HepG2 (cell line): Measurements from ENCODE around the gene SMCHD1. TPM values are rescaled to one million over a fixed set of nuclear protein-coding genes. Genes with fewer than 3 reads are reported as not detected.

Source experiments
- ARNT ChIP-seq: fragments of 450-650 bp; IDR thresholded peaks from 2 replicates; pipeline ENCODE4 v1.6.1; 2017
- ASH2L ChIP-seq: fragments of 300-600, 200-600 bp; sonication (generic); IDR thresholded peaks from 2 replicates; pipeline ENCODE4 v1.7.0; 2017; ENCODE audit warnings: low read depth, mild to moderate bottlenecking, moderate library complexity, mixed read lengths, low read length; ENCODE audit not compliant: insufficient read length
- E2F5 ChIP-seq: sonication (generic); formaldehyde crosslinking; conservative IDR thresholded peaks from 2 replicates; pipeline ENCODE4 v1.4.0; 2020; ENCODE audit warnings: missing genetic modification reagents
- HCFC1 ChIP-seq: fragments of 150-350 bp; IDR thresholded peaks from 2 replicates; pipeline ENCODE4 v1.6.1; 2014; ENCODE audit warnings: low read depth, low read length
- IRX3 ChIP-seq: sonication (generic); formaldehyde crosslinking; IDR thresholded peaks from 2 replicates; pipeline ENCODE4 v1.8.1; 2023; ENCODE audit warnings: mild to moderate bottlenecking, low read depth, missing genetic modification reagents, borderline replicate concordance
- ONECUT2 ChIP-seq: sonication (generic); formaldehyde crosslinking; IDR thresholded peaks from 2 replicates; pipeline ENCODE4 v1.4.0; 2020; ENCODE audit warnings: missing genetic modification reagents
- SALL2 ChIP-seq: sonication (generic); formaldehyde crosslinking; IDR thresholded peaks from 2 replicates; pipeline ENCODE4 v1.8.1; 2023; ENCODE audit warnings: mild to moderate bottlenecking, missing genetic modification reagents, inconsistent platforms
- SMARCE1 ChIP-seq: fragments of 450-650 bp; IDR thresholded peaks from 2 replicates; pipeline ENCODE4 v1.6.1; 2017; ENCODE audit warnings: borderline replicate concordance
- TBL1XR1 ChIP-seq: fragments of 150-350 bp; IDR thresholded peaks from 2 replicates; pipeline ENCODE4 v1.6.1; 2014; ENCODE audit warnings: borderline replicate concordance, low read length; ENCODE audit not compliant: partially characterized antibody
- ZFY ChIP-seq: sonication (generic); formaldehyde crosslinking; IDR thresholded peaks from 2 replicates; pipeline ENCODE4 v1.4.0; 2020; ENCODE audit warnings: missing genetic modification reagents
- ZNF160 ChIP-seq: sonication (generic); formaldehyde crosslinking; IDR thresholded peaks from 2 replicates; pipeline ENCODE4 v1.8.0; 2022; ENCODE audit warnings: mild to moderate bottlenecking, inconsistent platforms, missing genetic modification reagents
- ZNF407 ChIP-seq: sonication (generic); formaldehyde crosslinking; IDR thresholded peaks from one replicate; pipeline ENCODE4 v1.5.1; 2020; ENCODE audit warnings: mild to moderate bottlenecking, missing genetic modification reagents; ENCODE audit errors: not compliant biosample characterization
- ZNF577 ChIP-seq: sonication (generic); formaldehyde crosslinking; IDR thresholded peaks from 2 replicates; pipeline ENCODE4 v1.4.0; 2020; ENCODE audit warnings: mild to moderate bottlenecking, low read depth, missing genetic modification reagents, borderline replicate concordance
- ZNF589 ChIP-seq: sonication (generic); formaldehyde crosslinking; conservative IDR thresholded peaks from 2 replicates; pipeline ENCODE4 v1.8.0; 2022; ENCODE audit warnings: mild to moderate bottlenecking, moderate library complexity, missing genetic modification reagents
- polyA plus RNA-seq, 8 experiments: library from polyadenylated mRNA; depleted of rRNA in 3 of 8; stranded (reverse) in 7 of 8; unstranded in 1 of 8; fragments of >200 nt; fragmentation: Illumina TruSeq in 4 of 8; extraction: Trizol in 4 of 8; gene quantifications; 2 replicates each; pipeline versions ENCODE4 v1.2.1 to v1.2.3, GENCODE V29; 2011 to 2016; ENCODE audit warnings: low read depth in 4 of 8, missing spikeins in 1 of 8, mixed read lengths in 1 of 8; ENCODE audit not compliant: insufficient read depth in 1 of 8
- total RNA-seq, 5 experiments: library from RNA; depleted of rRNA; stranded (reverse); fragments of >200 nt; fragmentation: Illumina TruSeq; extraction: Trizol; gene quantifications; 2 replicates each; pipeline ENCODE4 v1.2.3, GENCODE V29; 2016; ENCODE audit warnings: low read depth in 1 of 5
- TF ChIP-seq, protein P1 (sequence below): sonication (generic); formaldehyde crosslinking; IDR thresholded peaks from 2 replicates; pipeline ENCODE4 v1.4.0; 2020; ENCODE audit warnings: missing genetic modification reagents, mild to moderate bottlenecking, borderline replicate concordance

SMCHD1 gene
- total and polyA plus RNA-seq, 2 of the 13 experiments (the other 11 are each of a cell fraction or from before 2014, with no cell fraction given), result 21.4 to 93.6 TPM

DNA sequence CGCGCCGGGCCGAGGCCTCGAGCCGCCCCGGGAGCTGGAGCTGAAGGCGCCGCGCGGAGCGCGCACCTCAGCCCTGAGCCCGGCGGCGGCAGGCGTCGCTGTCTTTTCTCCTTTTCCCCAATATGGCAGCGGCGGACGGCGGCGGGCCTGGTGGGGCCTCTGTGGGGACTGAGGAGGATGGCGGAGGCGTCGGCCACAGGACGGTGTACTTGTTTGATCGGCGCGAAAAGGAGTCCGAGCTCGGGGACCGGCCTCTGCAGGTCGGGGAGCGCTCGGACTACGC, 369 bp downstream of the SMCHD1 start (continued):
- TF ChIP-seq SMARCE1 (no peak), ZNF577 (CRISPR knock-in tag) (no peak), ZNF160 (CRISPR knock-in tag) (no peak), ZNF407 (no peak), ASH2L (peak; percentile 19), TBL1XR1 (no peak), SALL2 (0 out of 2 replicates have a peak, but pooled peaks have one; percentile 25), HCFC1 (no peak), ONECUT2 (no peak), ARNT (no peak), E2F5 (no peak), ZFY (CRISPR knock-in tag) (peak; percentile 74), IRX3 (CRISPR knock-in tag) (no peak), ZNF589 (CRISPR knock-in tag) (no peak)
- TF ChIP-seq, protein P1, sequence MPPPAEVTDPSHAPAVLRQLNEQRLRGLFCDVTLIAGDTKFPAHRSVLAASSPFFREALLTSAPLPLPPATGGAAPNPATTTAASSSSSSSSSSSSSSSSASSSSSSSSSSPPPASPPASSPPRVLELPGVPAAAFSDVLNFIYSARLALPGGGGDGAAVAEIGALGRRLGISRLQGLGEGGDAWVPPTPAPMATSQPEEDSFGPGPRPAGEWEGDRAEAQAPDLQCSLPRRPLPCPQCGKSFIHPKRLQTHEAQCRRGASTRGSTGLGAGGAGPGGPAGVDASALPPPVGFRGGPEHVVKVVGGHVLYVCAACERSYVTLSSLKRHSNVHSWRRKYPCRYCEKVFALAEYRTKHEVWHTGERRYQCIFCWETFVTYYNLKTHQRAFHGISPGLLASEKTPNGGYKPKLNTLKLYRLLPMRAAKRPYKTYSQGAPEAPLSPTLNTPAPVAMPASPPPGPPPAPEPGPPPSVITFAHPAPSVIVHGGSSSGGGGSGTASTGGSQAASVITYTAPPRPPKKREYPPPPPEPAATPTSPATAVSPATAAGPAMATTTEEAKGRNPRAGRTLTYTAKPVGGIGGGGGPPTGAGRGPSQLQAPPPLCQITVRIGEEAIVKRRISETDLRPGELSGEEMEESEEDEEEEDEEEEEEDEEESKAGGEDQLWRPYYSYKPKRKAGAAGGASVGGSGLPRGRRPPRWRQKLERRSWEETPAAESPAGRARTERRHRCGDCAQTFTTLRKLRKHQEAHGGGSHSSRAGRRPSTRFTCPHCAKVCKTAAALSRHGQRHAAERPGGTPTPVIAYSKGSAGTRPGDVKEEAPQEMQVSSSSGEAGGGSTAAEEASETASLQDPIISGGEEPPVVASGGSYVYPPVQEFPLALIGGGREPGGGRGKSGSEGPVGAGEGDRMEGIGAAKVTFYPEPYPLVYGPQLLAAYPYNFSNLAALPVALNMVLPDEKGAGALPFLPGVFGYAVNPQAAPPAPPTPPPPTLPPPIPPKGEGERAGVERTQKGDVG (CRISPR knock-in tag), result no peak
